AG08395 (cell line): ENCODE measurements around the gene JMJD1C.
"Not testable (repeated sequence)": the region's sequence is repeated elsewhere in the genome, so short reads cannot be mapped to it uniquely, and the experiment has no call there.

Experiments used
- DNase-seq: peaks from one replicate; pipeline ENCODE4 v3.0.0; 2012; ENCODE audit warnings: mixed read lengths, low spot score

The JMJD1C gene

DNA sequence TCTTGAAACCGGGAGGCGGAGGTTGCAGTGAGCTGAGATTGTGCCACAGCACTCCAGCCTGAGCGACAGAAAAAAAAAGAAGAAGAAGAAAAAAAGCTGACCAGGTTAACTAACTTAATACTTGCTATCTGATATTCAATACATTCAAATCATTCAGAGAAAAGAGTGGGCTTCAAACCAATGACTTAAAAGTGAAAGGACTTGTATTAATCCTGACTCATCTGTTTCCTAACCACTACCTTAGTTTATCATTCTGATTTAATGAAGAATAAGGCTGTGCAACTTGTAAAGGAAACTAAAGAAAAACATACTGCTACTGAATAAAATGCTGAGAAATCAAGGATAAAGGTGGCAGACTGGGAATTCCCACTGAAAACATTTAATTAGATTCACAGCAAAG, 204.3 kb downstream of the JMJD1C start:
- DNase-seq, result no peak

DNA sequence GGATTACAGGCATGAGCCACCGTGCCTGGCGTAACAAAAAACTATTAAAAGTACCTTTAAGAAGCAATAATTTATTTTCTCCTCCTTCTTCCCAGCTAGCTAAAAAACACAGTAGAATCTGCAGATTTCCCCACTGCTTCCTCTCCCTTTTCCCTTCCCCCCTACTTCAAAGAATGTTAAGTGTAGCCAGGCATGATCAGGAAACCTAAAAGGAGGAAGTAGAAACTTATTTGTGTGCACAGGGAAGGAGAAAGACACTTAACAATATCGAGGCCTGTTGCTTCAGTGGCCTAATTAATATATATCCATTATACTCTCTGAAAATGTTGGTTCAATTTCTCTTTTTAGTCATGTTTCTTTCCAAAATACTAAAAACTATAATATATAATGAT, 204.9 kb downstream of the JMJD1C start:
- DNase-seq, result no peak

DNA sequence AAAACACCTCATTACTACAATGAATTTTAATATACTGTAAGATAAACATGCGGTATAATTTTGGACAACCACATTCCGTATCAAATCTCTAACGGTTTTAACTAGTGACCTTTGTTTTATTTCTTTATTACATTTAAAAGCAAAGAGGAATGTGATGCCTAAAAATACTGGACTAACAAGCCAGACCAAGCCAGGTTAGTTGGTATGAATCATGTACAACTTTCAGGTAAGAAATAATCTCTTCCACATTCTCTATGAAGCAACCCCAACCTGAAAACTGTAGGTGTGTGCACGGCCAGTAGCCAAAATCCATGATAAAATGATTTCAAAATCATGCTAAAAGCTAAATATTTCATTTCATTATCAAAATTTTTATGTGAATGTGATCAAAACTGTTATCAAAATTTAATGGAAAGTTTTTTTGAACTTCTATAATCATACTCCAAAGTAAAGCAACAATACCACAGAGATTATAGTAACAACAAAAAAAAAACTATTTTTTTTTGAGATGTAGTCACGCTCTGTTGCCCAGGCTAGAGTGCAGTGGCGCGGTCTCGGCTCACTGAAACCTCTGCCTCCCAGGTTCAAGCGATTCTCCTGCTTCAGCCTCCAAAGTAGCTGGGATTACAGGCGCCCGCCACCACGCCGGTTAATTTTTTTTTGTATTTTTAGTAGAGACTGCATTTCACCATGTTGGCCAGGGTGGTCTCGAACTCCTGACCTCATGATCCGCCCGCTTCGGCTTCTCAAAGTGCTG, 205.5 kb downstream of the JMJD1C start:
- DNase-seq, result no peak

DNA sequence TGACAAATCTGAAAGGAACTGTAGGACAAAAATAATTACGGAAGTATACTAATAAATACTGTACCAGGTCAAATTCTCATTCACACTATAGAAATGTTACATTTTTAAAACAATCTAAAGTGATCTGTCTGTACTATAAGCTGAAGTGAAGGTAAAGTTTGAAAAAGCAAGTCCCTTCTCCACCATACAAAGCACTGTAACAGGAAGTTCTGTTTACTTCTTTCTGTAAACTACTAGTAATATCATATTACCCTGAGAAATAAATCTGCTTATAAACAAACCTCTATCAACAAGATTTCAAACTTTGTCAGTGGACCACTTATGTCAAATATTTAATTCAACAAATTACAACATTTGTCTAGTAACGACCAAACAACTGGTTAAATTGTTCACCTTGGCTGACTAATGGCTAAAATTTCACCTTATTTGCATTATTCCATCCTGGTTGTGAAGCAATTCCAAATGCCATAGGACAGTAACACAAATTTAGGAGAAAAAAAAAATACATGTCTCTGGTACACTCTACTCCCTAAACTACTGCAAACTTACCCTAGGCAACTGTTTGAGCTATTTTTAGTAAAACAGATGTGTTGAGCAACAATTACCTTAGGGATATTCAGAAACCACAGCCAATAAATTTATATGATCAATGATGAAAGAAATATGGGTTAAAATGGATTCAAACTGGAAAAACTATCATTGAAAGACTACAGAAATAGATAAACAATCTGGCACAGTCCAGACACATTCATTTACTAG, 206.7 kb downstream of the JMJD1C start:
- no peak for DNase-seq

DNA sequence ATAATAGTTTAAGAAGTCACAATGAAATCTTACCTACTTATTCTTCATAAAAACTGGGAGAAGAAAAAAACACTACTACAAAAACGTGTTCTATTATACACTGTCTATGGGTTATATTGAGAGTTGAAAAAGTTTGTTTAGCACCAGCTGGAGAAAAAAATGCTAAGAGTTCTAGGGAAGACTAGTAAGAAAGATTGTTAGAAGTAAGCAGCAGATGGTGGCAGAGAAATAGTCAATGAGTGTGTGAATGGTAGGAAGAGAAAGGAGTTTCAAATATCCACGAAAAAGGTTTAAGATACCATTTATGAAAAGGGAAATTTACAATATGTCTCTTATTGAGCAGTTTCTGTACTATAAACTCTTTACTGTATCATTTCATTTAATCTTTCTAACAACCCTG, 208.0 kb downstream of the JMJD1C start:
- no peak for DNase-seq

DNA sequence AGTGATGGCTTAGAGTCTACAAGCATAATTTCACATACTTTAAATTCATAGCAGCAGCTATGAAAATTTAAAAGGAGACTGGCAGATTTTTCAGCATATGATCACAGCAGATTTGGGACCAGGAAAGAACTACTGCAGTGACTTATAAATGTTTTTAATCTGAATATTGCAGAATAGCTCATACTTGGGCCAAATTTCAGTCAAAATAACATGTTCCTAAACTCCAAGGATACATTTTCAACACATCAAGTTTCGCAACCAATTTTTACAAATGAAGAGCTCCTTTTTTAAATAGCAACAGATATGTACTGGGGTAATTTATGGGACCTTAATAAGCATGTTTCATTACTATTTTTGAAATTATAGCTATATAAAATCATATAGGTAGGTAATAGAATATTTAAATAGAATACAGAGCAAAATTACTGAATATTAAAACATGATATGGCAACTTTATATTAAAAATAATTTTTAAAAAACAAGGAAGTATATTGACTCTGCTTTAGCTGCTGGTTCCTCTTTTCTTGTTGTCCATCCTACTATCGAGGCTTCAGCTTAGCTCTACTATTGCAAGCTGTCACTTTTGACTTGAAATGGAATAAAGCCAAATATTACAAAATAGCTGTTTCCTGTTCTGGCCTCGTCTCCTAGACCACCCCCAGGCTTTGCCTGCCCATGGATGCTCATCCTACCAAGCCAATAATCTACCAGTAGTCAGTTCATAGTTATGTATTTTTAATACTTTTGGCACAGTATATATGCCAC, 209.6 kb downstream of the JMJD1C start:
- DNase-seq, result no peak

DNA sequence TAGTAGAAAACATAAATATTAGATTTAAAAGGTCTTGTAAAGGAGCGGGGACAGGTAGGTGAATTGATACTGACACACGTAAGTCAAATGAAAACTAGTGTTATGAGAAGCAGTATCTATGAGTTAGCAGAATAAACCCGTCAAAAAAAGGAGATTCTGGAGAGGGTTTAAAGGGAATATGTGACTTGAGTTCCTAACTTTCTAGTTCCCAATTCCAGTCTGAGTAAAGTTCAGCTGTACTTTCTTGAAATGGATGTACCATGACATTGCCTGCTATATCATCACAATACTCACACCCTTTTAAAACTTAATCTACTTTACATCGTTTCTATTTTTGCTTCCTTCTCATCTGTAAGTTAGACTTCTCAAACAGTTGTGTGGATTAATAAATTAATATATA, 210.5 kb downstream of the JMJD1C start:
- DNase-seq, result no peak

DNA sequence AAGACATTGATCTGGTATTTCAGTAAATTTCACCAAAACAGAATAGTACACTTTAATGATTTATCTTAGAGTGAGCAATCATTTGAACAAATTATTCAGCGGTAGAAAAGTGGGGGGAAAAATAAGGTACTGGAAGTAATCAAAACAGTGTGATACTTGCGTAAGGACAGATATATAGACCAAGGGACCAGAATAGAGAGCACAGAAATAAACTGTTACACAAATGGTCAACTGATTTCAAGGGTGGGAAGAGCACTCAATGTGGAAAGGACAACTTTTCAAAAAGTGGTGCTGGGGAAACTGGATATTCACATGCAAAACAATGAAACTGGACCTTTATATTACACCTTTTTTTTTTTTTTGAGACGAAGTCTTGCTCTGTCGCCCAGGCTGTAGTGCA, 212.7 kb downstream of the JMJD1C start:
- DNase-seq, result no peak

DNA sequence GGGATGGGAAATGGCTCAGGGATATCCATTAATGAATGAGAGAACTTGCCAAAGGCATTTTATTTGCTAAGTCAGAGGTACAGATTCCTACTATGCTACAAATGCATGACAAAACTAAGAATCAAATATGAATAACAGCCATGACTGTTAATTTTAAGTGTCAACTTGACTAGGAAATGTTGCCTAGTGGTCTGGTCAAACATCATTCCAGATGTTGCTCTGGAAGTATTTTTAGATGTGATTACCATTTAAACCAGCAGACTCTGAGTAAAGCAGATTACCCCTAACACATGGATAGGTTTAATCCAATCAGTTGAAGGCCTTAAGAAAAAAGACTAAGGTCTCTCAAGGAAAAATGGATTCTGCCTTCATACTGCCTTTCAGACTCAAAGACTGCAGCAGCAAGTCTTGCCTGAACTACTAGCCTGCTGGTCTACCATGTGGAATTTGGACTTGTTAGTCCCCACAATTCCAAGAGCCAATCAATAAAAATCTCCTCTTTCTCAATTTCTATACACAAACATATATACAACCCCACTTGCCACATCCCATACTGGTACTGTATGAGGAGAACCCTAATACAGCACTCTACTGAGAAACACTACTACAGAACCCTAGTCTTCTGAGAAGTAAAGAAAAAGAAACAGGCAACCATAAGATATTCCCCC, 213.5 kb downstream of the JMJD1C start:
- no peak for DNase-seq

DNA sequence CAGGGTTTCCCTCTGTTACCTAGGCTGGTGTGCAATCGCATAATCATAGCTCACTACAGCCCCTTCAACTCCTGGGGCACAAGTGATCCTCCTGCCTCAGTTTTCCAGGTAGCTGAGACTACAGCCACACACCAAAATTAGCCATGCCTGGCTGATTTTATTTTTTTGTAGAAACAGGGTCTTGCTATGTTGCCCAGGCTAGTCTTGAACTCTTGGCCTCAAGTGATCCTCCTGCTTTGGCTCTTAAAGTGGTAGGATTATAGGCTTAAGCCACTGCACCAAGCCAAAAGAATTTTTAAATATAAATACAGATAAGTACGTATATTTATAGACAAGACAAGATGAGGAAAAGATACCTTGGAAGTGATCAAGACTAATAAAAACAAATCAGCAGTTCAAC, 215.7 kb downstream of the JMJD1C start:
- DNase-seq, result no peak

DNA sequence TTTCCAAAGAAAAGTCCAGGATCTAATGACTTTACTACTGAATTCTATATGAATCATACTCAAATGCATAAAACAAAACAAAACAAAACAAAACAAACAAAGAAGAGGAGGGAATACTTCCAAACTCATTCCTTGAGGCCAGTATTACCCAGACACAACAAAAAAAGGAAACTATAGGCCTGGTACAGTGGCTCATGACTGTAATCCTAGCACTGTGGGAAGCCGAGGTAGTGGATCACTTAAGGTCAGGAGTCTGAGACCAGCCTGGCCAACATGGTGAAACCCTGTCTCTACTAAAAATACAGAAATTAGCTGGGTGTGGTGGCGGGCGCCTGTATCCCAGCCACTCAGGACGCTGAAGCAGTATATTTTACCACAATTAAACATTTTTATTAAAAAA, 218.0 kb downstream of the JMJD1C start:
- no peak for DNase-seq

DNA sequence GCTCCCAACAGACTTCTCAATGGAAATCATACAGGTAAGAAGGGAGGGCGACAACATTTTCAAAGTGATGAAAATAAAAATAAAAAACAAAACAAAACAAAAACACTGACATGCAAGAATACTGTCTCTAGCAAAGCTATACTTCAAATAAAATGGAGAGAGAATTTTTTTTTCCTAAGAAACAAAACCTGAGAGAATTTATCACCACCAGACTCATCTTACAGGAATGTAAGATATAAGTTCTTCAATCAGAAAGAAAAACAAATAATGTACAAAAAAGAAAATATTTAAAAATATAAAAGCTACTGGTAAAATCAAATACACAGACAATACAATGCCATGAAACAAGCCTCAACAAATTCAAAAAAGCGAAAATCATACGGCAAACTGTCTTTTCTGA, 219.4 kb downstream of the JMJD1C start:
- no peak for DNase-seq

DNA sequence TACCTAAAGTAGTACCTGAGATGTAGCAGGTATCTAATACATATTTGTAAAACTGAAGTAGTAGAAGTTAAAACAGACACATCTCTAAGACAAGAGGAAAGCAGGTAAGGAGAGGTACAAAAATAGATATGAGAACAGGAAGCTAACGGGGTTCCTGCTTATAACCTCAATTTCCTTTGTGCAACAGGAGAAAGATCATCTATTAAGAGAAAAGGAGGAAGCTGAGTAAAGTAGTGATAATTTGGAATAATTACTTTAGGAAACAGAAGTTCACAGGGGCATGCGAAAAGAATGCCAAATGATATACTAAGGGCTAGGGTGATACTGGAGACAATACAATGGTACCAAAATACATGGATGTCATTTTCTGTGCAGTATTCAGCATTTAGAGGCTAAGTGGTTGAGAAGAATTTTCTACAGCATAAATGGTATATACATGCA, 223.9 kb downstream of the JMJD1C start:
- DNase-seq, result no peak

DNA sequence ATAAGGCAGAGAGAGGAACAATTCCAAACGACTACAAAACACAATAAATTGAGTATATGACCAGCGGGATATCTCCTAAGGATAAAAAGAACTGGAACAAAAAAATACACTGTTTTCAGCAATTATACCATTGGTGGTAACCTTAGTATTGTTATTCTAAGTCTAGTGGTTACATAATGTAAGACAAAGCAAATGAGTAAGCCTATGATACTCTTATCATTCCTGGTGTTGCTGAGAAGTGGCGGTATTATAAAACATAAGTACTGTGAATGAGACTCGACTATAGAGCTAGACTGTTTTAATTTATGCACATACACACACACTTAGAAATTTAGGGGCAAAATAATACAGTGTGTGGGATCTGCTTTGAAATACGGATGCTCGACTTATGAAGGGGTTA, 225.0 kb downstream of the JMJD1C start:
- DNase-seq, result no peak

DNA sequence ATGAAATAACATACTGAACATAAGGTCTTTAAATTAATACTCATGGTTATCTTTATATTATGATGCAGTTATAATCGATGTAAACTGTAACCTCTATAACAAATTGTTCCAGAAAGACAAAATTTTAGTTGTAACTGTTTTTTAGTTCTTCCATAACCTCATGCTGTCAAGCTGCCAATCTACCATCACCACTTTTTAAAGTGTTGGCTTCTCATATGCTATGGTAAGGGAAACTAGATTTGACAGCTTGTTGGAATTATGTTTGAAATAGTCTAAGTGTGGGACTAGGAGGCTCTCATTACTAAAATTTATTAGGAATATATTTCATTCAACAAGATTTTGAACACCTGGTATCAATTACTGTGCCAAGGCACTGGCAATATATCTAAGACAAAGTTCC, 227.3 kb downstream of the JMJD1C start:
- DNase-seq, result no peak

DNA sequence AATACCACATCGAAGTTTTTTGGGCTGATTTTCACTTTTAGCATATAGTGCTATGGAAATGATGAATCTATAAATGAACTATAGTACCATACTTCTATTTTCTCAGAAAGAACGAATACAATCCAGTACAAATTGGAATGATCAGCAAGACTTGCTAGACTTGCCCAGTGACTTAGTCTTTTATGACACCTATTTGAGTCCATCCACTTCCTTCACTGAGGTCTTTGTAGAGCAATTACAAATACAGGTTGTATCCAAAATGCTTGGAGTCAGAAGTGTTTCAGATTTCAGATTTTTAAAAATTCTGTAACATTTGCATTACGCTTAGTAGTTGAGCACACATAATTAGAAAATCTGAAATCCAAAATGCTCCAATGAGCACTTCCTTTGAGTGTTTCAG, 228.4 kb downstream of the JMJD1C start:
- no peak for DNase-seq

DNA sequence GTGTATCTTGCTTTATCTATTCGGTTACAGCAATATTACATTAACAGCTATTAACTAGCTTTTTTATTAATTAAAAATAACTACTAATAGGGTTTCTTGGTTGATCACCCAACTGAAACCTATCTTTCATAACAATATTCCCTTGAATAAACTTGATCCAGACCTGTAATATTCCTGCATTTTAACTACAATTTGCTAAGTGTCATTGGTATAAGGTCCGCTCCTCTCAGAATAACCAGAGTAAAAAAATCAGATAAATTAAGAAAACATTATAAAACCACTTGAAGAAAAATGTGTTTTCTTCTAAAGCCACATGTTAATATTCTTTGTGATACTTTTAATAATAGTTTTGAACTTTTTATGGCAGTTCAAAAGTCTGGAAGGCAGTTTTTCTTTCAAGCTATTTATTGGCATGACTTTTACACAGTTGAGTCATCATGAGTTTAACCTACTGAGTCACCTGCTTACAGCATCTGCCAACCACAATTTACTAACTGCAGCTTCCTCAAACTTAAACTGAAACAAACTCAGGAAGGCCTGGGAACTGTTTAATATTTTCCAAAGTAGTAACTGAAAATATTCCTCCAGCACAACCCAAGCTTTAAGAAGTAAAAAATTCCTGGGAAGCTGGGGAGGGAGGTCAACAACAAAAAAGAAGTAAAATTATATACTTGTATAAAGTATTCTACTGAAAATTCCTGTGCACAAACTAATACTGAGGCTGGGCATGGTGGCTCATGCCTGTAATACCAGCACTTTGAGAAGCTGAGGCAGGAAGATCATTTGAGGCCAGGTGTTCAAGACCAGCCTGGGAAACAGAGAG, 229.5 kb downstream of the JMJD1C start:
- DNase-seq, result peak; percentile 79

DNA sequence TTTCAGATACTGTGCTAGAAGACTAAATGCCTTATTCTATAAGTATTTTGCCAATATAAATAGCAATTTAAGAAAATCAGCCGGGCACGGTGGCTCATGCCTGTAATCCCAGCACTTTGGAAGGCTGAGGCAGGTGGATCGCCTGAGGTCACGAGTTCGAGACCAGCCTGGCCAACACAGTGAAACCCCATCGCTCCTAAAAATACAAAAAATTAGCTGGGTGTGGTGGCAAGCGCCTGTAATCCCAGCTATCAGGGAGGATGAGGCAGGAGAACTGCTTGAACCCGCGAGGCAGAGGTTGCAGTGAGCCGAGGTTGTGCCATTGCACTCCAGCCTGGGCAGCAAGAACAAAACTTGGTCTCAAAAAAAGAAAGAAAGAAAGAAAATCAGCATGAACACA, 230.6 kb downstream of the JMJD1C start:
- not testable (repeated sequence) for DNase-seq

DNA sequence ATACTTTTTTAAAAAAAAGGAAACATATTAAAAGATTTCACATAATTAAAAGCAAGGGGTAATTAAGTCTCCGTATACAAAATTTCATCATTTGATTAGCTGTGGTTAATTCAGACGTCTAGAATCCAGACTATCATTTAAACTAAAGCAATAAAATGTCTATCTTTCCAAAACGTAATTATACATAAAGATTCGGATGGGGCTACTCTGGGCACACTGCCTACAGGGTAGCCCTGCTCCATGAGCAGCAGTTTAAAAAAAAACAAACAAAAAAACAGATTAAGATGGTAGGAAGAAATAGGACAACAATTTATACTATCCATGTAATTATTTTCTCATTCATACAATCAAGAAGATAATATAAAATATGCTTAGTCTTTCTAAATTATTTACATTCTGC, 236.6 kb downstream of the JMJD1C start:
- no peak for DNase-seq

DNA sequence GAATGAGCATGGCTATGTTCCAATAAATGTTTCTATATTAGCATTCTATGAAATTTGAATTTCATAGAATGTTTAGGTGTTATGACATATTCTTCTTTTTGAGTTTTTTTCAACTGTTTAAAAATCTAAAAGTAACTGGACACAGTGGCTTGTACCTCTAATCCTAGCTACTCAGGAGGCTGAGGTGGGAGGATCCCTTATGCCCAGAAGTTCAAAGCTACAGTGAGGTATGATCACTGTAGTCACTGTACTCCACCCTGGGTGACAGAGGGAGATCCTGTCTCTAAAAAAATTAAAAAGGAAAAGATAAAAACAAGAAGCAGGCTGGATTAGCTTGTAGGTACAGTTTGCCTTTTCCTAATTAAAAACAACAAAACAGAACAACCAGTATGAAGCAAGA, 237.5 kb downstream of the JMJD1C start:
- no peak for DNase-seq

DNA sequence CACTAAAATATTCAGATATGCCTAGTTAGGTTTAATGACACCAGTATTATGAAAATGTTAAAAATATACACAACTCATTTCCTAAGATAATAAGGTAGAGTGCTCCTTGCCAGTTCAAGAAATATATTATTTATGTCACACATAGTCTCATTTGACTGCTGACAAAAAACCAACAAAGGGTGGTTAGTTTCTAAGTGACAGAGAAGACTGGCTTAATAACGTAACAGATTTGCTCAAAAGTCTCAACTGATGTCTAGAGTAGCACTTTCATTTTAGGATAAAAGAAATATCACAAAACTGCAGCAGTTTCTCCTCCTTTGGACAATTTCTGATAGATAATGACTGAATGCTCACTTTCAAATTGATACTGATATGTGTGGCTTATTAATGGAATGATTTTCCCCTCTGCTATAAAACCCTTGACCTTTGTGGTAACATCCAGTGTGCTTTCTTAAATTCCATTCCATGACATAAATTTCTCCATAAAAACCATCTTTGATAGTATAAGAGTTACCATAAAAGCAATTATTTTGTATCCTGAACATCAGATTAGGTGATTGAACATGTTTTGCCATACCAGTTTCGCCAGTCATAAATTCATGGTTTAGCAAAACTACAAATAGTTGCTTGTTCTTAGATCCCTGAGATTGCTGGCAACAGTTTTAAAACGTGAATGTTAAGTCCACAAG, 238.4 kb downstream of the JMJD1C start:
- DNase-seq, result no peak
